GM21447 (cell line): ENCODE data around the gene RBFOX2.
"Not testable (repeated sequence)": the region's sequence is repeated elsewhere in the genome, so short reads cannot be mapped to it uniquely, and the experiment has no call there.

Experiments
- ATAC-seq: cut with Tn5 transposase; IDR thresholded peaks from one replicate; pipeline ENCODE4 v1.9.1; 2021; ENCODE audit not compliant: unreplicated experiment

RBFOX2 gene, protein sequence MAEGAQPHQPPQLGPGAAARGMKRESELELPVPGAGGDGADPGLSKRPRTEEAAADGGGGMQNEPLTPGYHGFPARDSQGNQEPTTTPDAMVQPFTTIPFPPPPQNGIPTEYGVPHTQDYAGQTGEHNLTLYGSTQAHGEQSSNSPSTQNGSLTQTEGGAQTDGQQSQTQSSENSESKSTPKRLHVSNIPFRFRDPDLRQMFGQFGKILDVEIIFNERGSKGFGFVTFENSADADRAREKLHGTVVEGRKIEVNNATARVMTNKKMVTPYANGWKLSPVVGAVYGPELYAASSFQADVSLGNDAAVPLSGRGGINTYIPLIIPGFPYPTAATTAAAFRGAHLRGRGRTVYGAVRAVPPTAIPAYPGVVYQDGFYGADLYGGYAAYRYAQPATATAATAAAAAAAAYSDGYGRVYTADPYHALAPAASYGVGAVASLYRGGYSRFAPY

DNA sequence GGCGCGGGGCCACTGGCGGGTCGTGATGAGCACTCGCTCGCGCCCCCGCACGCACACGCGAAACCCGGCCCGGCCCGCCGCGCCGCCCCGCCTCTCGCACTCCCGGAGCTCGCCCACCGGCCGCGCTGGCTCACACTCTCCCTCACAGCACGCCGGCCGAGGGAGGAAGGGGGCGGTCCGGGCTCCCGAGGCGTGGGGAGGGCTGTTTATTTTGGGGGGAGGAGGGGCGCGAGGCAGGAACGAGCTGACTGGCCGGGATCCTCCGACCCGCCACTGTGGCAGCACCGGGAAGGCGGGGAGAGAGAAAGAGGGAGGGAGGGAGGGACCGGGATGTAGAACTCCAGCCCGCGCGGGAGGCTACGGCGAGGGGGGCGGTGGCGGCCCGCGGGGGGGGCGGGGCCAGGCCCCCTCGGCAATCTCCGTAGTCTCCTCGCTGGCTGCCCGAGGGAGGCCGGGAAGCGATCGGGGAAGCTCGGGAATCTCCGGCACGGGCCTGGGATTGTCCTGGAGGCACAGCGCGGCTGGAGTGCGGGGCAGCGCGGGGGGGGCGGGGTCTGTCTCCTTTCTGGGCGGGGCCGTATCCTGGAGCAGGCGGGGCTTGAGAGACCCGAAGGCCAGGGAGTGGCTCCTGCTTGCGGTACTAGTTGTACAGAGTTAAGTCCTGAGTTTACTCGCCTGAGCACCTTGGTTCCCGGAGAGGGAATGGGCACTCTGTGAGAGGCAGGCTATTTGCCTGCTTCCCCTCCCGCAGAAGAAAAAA lies at the start of gene RBFOX2:
TSS of gene RBFOX2 (minus strand) at position 179 of the 760 bp plus-strand sequence. CDS start 399 bp downstream, outside the sequence.
- ATAC-seq, result no peak

- no peak for ATAC-seq
Measured at GRCh38 chr22:36077271-36077670, 48.6 kb upstream of the RBFOX2 start.

- no peak for ATAC-seq
Measured at GRCh38 chr22:36075724-36076123, 47.1 kb upstream of the RBFOX2 start.

DNA sequence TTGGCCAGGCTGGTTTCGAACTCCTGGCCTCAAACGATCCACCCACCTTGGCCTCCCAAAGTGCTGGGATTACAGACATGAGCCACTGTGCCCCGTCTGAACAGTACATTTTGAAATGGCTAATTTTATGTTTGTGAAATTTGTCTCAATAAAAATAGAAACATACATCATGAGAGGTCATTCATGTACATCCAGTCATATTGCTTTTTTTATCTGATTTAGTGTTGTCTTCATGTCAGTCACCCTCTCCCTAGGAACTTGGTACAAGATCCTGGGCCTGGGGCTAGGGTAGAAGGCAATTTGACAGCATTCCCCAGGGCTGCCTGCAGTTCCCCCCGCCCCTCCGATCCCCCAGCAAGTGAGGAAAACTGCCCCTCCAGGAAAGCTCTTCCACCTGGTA lies 46.6 kb upstream of the RBFOX2 start:
- no peak for ATAC-seq

- ATAC-seq, result no peak
Measured at GRCh38 chr22:36073476-36073875, 44.9 kb upstream of the RBFOX2 start.

- not testable (repeated sequence) for ATAC-seq
Measured at GRCh38 chr22:36070645-36071044, 42.0 kb upstream of the RBFOX2 start.

DNA sequence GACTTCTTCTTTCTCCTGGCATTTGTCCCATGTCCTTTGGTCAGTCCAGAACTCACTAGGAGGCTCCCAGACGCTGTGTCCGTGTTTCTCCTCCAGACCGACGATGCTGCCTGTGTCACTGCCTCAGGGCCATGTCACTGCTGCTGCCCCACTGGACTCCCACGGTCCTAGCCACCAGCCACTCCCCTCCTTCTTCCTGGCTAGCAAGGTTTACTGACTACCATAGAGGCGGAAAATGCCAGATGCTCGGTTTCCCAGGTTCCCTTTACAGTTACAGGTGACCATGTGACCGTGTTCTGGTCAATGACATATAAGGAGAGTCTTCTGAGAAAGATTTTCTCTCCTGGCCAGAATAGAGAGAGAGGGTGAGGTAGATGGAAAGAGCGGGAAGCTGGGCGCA lies 40.7 kb upstream of the RBFOX2 start:
- no peak for ATAC-seq

- ATAC-seq, result no peak
Measured at GRCh38 chr22:36068776-36069344, 40.2 kb upstream of the RBFOX2 start.

GRCh38 chr22:36067235-36067558 lies 38.6 kb upstream of the RBFOX2 start:
- ATAC-seq, result no peak

GRCh38 chr22:36065775-36066544 lies 37.3 kb upstream of the RBFOX2 start:
- ATAC-seq, result no peak

- ATAC-seq, result no peak
Measured at GRCh38 chr22:36065462-36065774, 36.8 kb upstream of the RBFOX2 start.

- ATAC-seq, result no peak
Measured at GRCh38 chr22:36064358-36064757, 35.7 kb upstream of the RBFOX2 start.

DNA sequence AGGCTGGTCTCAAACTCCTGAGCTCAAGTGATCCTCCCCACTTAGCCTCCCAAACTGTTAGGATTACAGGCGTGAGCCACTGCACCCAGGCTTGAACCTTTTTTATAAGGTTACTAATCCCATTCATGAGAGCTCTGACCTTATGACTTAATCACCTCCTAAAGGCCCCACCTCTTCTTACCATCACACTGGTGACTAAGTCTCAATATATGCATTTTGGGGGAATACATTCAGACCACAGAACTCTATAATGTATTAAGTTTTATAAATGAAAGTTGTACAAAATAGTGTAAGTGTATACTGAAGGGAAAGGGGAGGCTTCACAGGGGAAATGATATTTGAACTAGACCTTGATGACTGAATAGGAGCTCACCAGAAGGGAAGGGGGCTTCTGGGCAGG lies 28.4 kb upstream of the RBFOX2 start:
- no peak for ATAC-seq

- ATAC-seq, result no peak
Measured at GRCh38 chr22:36055376-36056295, 27.0 kb upstream of the RBFOX2 start.

GRCh38 chr22:36054446-36054845 lies 25.8 kb upstream of the RBFOX2 start:
- not testable (repeated sequence) for ATAC-seq

- ATAC-seq, result no peak
Measured at GRCh38 chr22:36053242-36054147, 24.9 kb upstream of the RBFOX2 start.

GRCh38 chr22:36052505-36052941 lies 23.9 kb upstream of the RBFOX2 start:
- no peak for ATAC-seq

DNA sequence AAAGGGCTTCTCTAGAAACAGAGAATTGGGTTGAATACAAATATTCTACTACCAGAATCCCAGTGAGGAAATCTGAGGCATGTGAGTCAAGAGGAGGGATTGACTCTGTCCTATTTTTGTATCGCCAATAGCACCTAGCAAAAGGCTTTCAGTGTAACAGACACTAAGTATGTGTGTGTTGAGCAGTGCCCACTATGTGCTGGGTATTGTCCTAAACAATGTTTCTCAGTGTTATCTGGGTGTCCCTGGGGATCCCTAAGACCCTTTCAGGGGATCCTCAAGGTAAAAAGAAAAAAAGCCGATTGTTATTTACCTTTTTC lies 21.0 kb upstream of the RBFOX2 start:
- ATAC-seq, result no peak

DNA sequence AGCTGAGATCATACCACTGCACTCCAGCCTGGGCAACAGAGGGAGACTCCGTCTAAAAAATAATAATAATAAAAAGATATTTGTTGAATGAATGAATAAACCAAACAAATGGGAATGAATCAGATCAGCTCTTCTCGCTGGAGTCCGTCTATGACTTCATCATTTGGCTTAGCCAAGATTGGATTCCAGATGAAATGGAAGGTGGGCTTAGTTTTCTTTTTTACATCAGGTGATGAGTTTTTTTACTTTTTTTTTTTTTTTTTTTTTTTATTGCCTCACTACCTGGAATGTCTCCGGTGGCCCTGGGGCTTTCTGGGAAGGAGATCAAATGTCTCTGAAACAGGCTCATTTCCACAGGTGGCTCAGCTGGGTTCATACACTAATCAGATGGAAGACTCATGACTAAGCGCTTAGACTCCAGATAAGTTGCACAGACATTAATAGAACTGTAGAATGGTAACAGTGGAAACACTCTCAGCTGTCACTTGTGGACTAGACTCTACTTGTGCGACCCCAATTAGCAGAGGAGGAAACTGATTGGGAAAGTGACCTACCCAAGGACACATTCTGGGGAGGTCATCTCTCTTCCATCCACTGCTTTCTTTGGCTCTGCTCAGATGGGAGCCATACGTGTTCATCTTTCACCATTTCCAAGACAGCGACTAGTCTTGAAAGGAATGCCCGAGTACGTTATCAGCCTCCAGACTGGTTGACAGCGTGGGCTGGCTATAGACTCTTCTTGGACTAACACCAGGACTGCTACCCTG lies 20.5 kb upstream of the RBFOX2 start:
- no peak for ATAC-seq
